ENCODE measurements around the gene RTL9. TPM values are rescaled to one million over a fixed set of nuclear protein-coding genes. Genes with fewer than 3 reads are reported as not detected.

The RTL9 gene
- total RNA-seq, 4 donors from 2014 or later: not detected

DNA sequence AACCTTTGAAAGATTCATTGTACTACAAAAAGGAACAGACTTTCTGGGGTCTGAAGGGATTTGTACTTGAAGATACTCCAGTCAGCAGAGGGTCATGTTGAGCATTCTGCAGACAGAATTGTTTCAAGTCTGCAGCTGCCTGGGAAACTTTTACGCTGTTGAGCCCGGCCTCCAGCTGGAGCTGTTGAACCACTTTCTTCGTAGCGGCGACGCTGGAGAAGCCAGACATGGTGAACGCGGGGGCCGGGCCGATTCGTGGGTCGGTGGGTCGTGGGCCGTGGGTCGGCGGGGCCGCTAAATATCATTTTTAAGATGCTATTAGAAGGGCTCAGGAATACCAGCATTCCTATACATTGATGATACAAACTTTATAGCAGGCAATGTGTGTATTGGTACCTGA lies 12.0 kb upstream of the RTL9 start:
- Histone ChIP-seq H3K36me3 (no peaks in the 10 kb centered on the region), H3K4me3 (no peak overlapping the region), H3K27me3 (no peaks in the 10 kb centered on the region), H3K4me1 (no peaks in the 10 kb centered on the region), H3K27ac (no peak overlapping the region), H3K9me3 (no peaks in the 10 kb centered on the region)
- TF ChIP-seq, protein P1, sequence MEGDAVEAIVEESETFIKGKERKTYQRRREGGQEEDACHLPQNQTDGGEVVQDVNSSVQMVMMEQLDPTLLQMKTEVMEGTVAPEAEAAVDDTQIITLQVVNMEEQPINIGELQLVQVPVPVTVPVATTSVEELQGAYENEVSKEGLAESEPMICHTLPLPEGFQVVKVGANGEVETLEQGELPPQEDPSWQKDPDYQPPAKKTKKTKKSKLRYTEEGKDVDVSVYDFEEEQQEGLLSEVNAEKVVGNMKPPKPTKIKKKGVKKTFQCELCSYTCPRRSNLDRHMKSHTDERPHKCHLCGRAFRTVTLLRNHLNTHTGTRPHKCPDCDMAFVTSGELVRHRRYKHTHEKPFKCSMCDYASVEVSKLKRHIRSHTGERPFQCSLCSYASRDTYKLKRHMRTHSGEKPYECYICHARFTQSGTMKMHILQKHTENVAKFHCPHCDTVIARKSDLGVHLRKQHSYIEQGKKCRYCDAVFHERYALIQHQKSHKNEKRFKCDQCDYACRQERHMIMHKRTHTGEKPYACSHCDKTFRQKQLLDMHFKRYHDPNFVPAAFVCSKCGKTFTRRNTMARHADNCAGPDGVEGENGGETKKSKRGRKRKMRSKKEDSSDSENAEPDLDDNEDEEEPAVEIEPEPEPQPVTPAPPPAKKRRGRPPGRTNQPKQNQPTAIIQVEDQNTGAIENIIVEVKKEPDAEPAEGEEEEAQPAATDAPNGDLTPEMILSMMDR (IDR thresholded peaks at IDR 0.05): no peak
- TF ChIP-seq POLR2A (IDR thresholded peaks at IDR 0.05): no peak
- intact Hi-C loops (cut with DNase I): no loop called here
- WGBS, 2 donors: 52 to 80% methylated on average over 1 to 17 of the region's 17 CpGs
- DNase-seq: no peak

DNA sequence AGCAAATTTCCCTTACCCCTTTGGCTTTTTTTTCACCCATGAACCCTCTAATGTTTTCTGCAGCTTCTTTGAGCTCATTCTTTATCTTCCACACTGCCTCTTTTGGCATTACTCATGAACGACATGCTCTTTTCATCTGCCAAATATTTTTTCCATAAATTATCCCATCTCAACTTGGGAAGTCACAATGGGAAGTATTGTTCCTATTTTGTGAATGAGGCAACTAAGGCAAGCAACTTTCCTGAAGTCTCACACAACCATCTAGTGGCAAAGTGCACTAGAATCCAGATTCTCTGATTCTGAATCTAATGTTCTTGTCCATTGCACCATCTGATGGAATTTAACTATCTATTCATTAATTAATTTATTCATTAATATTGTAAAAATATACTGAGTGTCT lies 625 bp downstream of the RTL9 start:
- 10 to 22% methylated on average over 1 of the region's 1 CpG for WGBS, 2 donors
- H3K36me3 ChIP-seq: no peaks in the 10 kb centered on the region
- no peaks in the 10 kb centered on the region for H3K4me1 ChIP-seq
- no peak for DNase-seq
- TF ChIP-seq, protein P1 (IDR thresholded peaks at IDR 0.05): no peak
- no peak for TF ChIP-seq POLR2A (IDR thresholded peaks at IDR 0.05)
- intact Hi-C loops (cut with DNase I): no loop called here
- H3K4me3 ChIP-seq: no peak overlapping the region
- H3K27ac ChIP-seq: no peak overlapping the region
- no peaks in the 10 kb centered on the region for H3K9me3 ChIP-seq
- H3K27me3 ChIP-seq: no peaks in the 10 kb centered on the region

DNA sequence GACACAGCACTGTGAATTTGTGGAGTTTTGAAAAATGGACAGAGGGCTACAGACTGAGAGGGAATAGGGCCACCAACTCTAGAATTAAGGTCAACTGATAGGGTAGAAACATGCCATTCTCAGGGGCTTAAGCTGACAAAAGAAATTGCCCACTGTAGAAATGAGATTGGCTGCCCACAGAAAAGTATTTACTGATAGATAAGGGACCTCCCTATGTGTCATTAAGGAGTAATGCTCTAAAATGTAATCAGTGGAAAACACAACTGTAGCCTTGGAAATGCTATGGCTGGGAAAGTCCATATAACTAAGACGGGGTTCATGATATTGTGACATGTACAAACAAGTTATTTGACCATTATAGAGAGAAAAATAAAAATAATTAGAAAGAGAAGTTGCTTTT lies 4.6 kb downstream of the RTL9 start:
- intact Hi-C loops (cut with DNase I): no loop called here
- Histone ChIP-seq H3K36me3 (no peaks in the 10 kb centered on the region), H3K9me3 (no peaks in the 10 kb centered on the region), H3K4me1 (no peaks in the 10 kb centered on the region), H3K27me3 (no peaks in the 10 kb centered on the region), H3K4me3 (no peak overlapping the region), H3K27ac (no peak overlapping the region)
- no peak for TF ChIP-seq POLR2A (IDR thresholded peaks at IDR 0.05)
- TF ChIP-seq, protein P1 (IDR thresholded peaks at IDR 0.05): no peak
- no peak for DNase-seq
- 69 to 74% methylated on average over 1 of the region's 1 CpG for WGBS, 2 donors

DNA sequence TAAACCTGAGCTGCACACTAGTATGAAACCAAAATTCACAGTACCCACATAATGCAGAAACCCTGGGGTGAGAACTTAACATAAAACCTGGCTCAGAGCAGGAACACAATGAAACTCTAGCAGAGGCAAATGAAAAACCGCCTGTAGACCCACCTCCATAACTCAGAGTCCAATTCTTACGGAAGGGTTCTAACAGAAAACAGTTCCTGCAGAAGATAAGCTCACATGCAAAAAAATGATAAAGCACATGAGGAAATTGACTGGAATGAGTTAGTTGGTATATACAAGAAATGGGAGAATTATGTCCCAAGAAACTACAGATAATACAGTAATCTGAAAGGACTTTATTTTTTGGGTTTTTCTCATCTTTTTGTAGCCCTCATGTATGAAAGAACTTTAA lies 14.7 kb downstream of the RTL9 start:
- Histone ChIP-seq H3K27me3 (no peaks in the 10 kb centered on the region), H3K36me3 (no peaks in the 10 kb centered on the region)
- WGBS, 2 donors: 76 to 90% methylated on average over 2 of the region's 2 CpGs

DNA sequence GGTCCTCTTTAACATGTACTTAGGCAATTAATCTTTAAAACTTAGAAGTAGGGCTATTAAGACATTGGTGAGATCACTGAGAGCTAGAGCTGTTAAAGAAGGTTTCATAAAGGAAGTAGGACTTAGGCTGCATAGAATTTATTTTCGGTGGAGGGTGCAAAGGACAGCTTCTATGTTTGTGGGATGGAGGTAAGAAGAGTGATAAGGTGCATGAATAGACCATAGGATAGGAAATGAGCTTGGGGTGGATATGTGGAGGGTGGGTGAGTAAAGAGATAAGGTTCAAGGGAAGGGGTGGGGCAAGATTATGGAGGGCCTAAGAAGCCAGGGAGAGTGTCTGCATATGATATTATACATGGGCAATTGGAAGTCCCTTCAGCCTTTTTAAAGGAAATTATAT lies 15.9 kb downstream of the RTL9 start:
- no peak for DNase-seq
- Histone ChIP-seq H3K9me3 (no peaks in the 10 kb centered on the region), H3K4me3 (no peak overlapping the region), H3K4me1 (no peaks in the 10 kb centered on the region), H3K36me3 (no peaks in the 10 kb centered on the region), H3K27me3 (no peaks in the 10 kb centered on the region), H3K27ac (no peak overlapping the region)
- TF ChIP-seq, protein P1 (IDR thresholded peaks at IDR 0.05): no peak
- TF ChIP-seq POLR2A (IDR thresholded peaks at IDR 0.05): no peak
- intact Hi-C loops (cut with DNase I): no loop called here
- WGBS, 2 donors: 77 to 100% methylated on average over 1 of the region's 1 CpG

More for the DNA sequence above, 14.7 kb downstream of the RTL9 start:
- intact Hi-C loops (cut with DNase I): no loop called here
- H3K27ac ChIP-seq: no peak overlapping the region
- no peaks in the 10 kb centered on the region for H3K4me1 ChIP-seq
- no peaks in the 10 kb centered on the region for H3K9me3 ChIP-seq
- no peak for DNase-seq
- H3K4me3 ChIP-seq: no peak overlapping the region
- TF ChIP-seq, protein P1 (IDR thresholded peaks at IDR 0.05): no peak
- TF ChIP-seq POLR2A (IDR thresholded peaks at IDR 0.05): no peak
